DND-41 (cell line): Measurements from ENCODE around the gene AATK.

Experiments used
- ATAC-seq: fragments of 200-7000 bp; cut with Tn5 transposase; 3 replicates; pipeline ENCODE4 v1.9.1; 2021; ENCODE audit warnings: low read depth; ENCODE audit not compliant: insufficient read depth
- DNase-seq: peaks from one replicate; pipeline ENCODE4 v3.0.0-alpha.2; 2020
- H2AFZ ChIP-seq: 2 replicates; pipeline ENCODE4 v1.6.0; 2012; ENCODE audit warnings: low read depth, low read length
- H3K27ac ChIP-seq: 2 replicates; pipeline ENCODE4 v1.5.1; 2012; ENCODE audit warnings: low read length, inconsistent platforms
- H3K27me3 ChIP-seq: fragments of 200-600 bp; sonication (generic); 2 replicates; pipeline ENCODE4 v1.6.0; 2012; ENCODE audit warnings: low read length, mild to moderate bottlenecking, inconsistent platforms; ENCODE audit not compliant: insufficient read depth, poor library complexity
- H3K36me3 ChIP-seq: 2 replicates; pipeline ENCODE4 v1.5.1; 2012; ENCODE audit warnings: low read length, inconsistent platforms; ENCODE audit not compliant: insufficient read depth
- H3K4me1 ChIP-seq: 2 replicates; pipeline ENCODE4 v1.5.1; 2012; ENCODE audit warnings: mild to moderate bottlenecking, low read length; ENCODE audit not compliant: insufficient read depth
- H3K4me2 ChIP-seq: 2 replicates; pipeline ENCODE4 v1.6.0; 2012; ENCODE audit warnings: mild to moderate bottlenecking, moderate library complexity, low read length, inconsistent platforms; ENCODE audit not compliant: insufficient read depth
- H3K4me3 ChIP-seq, 2 experiments: fragments of 200-600 bp in 1 of 2; shearing (Covaris generic) in 1 of 2; 2 replicates each; pipeline ENCODE4 v1.5.1; 2012 to 2016; ENCODE audit warnings: inconsistent platforms in 2 of 2, low read length in 2 of 2, mild to moderate bottlenecking in 2 of 2, low read depth in 1 of 2, moderate library complexity in 1 of 2
- H3K79me2 ChIP-seq: 2 replicates; pipeline ENCODE4 v1.6.0; 2012; ENCODE audit warnings: low read length, inconsistent platforms; ENCODE audit not compliant: insufficient read depth
- H3K9ac ChIP-seq: 2 replicates; pipeline ENCODE4 v1.6.0; 2012; ENCODE audit warnings: low read depth, mild to moderate bottlenecking, inconsistent platforms, low read length, moderate library complexity
- H3K9me3 ChIP-seq: 2 replicates; pipeline ENCODE4 v1.5.1; 2012; ENCODE audit warnings: low read length, moderate library complexity, mild to moderate bottlenecking, inconsistent platforms; ENCODE audit not compliant: insufficient read depth, severe bottlenecking
- H4K20me1 ChIP-seq: 2 replicates; pipeline ENCODE4 v1.6.0; 2012; ENCODE audit warnings: low read length; ENCODE audit not compliant: insufficient read depth
- CTCF ChIP-seq: IDR thresholded peaks from 2 replicates; pipeline ENCODE4 v1.5.1; 2012; ENCODE audit warnings: borderline replicate concordance, low read length, moderate library complexity, mild to moderate bottlenecking; ENCODE audit not compliant: poor library complexity, severe bottlenecking; ENCODE audit errors: extremely low read depth
- EZH2 ChIP-seq: IDR thresholded peaks from 3 replicates; pipeline ENCODE4 v1.6.1; 2012; ENCODE audit warnings: borderline replicate concordance, low read depth, mild to moderate bottlenecking, moderate library complexity, low read length, inconsistent platforms; ENCODE audit not compliant: severe bottlenecking

The AATK gene

DNA sequence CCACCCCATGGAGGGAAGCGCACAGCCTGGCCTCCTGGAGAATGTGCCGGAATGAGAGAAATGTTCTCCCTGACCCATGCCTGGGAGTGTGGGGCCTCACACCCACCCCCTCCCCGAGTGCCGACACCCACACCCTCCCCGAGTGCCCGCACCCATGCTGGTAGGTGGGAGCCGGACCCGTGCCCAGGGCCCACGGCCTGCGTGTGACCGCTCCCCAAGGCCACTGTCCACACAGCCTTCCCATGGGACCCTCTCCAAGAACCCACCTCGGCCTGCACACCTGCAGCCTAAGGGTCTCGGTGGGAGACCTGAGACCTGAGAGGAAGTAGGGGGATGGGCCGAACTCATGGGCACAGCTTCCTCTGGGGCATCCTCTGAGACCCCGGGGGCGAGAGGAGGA lies 4.0 kb downstream of the AATK start:
- no peak overlapping the region for H3K4me3 ChIP-seq
- H3K9me3 ChIP-seq: no peaks in the 10 kb centered on the region
- ATAC-seq (no peak), DNase-seq (no peak)
- H3K4me2 ChIP-seq: no peak overlapping the region
- no peak overlapping the region for H3K9ac ChIP-seq
- no peaks in the 10 kb centered on the region; the same call in 1 of the 2 replicates for H4K20me1 ChIP-seq
- no peak overlapping the region for H2AFZ ChIP-seq
- no peaks in the 10 kb centered on the region for H3K27me3 ChIP-seq
- H3K79me2 ChIP-seq: no peaks in the 10 kb centered on the region
- H3K27ac ChIP-seq: no peak overlapping the region
- no peak for TF ChIP-seq CTCF
- H3K4me1 ChIP-seq: no peaks in the 10 kb centered on the region
- H3K36me3 ChIP-seq: no peaks in the 10 kb centered on the region

DNA sequence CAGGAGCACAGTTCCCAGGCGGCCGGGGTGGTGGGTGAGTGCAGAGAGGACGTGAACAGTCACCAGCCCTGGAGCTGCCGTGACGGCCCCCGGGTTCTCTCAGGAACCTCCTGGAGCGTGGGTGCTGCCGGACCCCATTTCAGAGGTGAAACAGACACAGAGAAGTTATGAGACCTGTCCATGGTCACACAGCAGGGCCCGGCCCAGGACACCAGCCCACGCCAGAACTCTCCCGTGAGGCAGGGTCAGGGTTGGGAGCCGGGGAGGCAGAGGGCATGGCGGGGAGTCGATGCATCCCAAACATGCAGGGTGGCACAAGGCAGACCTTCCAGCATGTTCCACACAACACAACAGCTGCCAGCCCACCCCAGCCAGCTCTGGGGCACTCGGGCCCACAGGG lies 4.5 kb downstream of the AATK start:
- DNase-seq (no peak), ATAC-seq (no peak)
- no peaks in the 10 kb centered on the region for H3K79me2 ChIP-seq
- H3K4me1 ChIP-seq: no peaks in the 10 kb centered on the region
- H4K20me1 ChIP-seq: no peaks in the 10 kb centered on the region; the same call in 1 of the 2 replicates
- H3K9ac ChIP-seq: no peak overlapping the region
- H3K27me3 ChIP-seq: no peaks in the 10 kb centered on the region
- H3K36me3 ChIP-seq: no peaks in the 10 kb centered on the region
- H3K9me3 ChIP-seq: no peaks in the 10 kb centered on the region
- TF ChIP-seq EZH2 (no peak), CTCF (no peak)
- H3K4me3 ChIP-seq: no peak overlapping the region
- no peak overlapping the region for H3K4me2 ChIP-seq
- no peak overlapping the region for H2AFZ ChIP-seq
- H3K27ac ChIP-seq: no peak overlapping the region

DNA sequence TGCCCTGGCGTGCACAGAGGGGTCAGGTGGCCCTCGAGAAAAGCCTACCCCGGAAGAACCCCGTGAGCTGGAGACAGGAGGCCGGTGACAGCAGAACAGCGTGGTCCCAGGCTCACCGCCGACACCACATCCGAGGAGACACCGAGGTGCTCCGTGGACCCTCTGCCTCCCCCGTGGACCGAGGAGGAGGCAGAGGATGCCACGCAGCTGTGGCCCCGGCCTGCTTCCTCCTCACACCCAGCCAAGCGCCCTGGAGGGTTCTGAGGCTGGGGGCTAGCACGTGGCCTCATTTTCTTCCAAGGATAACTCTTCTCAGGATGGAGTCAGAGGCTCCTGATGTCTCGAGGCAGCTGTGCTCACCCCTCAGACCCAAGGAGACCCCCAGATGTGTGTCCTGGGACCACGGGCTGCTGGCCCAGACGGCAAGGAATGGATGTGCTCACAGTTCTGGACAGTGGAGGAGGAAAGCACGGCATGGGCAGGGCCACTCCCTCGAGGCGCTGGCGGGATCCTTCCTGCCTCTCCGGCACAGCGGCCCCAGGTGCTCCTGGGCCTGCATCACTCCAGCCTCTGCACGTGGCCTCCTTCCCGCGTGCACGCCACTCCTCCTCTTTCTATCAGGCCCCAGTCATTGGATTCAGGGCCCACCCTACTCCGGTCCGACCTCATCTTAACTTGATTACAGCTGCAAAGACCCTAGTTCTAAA lies 5.1 kb downstream of the AATK start:
- no peak overlapping the region for H3K9ac ChIP-seq
- no peaks in the 10 kb centered on the region for H3K9me3 ChIP-seq
- no peak overlapping the region for H3K4me3 ChIP-seq
- ATAC-seq (no peak), DNase-seq (no peak)
- no peaks in the 10 kb centered on the region for H3K79me2 ChIP-seq
- H2AFZ ChIP-seq: no peak overlapping the region
- H3K36me3 ChIP-seq: no peaks in the 10 kb centered on the region
- no peaks in the 10 kb centered on the region; the same call in 1 of the 2 replicates for H4K20me1 ChIP-seq
- H3K27ac ChIP-seq: no peak overlapping the region
- no peaks in the 10 kb centered on the region for H3K4me1 ChIP-seq
- no peaks in the 10 kb centered on the region for H3K27me3 ChIP-seq
- no peak for TF ChIP-seq EZH2
- no peak for TF ChIP-seq CTCF
- no peak overlapping the region for H3K4me2 ChIP-seq

GRCh38 chr17:81160306-81160705 lies 5.7 kb downstream of the AATK start:
- no peak; the same call in 2 of the 3 replicates for ATAC-seq
- H3K4me3 ChIP-seq: no peak overlapping the region
- H3K36me3 ChIP-seq: no peaks in the 10 kb centered on the region
- no peak overlapping the region for H2AFZ ChIP-seq
- H3K4me2 ChIP-seq: no peak overlapping the region
- no peak overlapping the region for H3K27ac ChIP-seq
- H3K4me1 ChIP-seq: no peaks in the 10 kb centered on the region
- no peaks in the 10 kb centered on the region for H3K9me3 ChIP-seq
- no peaks in the 10 kb centered on the region; the same call in 1 of the 2 replicates for H4K20me1 ChIP-seq
- H3K27me3 ChIP-seq: no peaks in the 10 kb centered on the region
- H3K79me2 ChIP-seq: no peaks in the 10 kb centered on the region
- TF ChIP-seq CTCF (no peak), EZH2 (no peak)
- DNase-seq: no peak
- H3K9ac ChIP-seq: no peak overlapping the region
